ENCODE data around the gene MRPS10.

DNA sequence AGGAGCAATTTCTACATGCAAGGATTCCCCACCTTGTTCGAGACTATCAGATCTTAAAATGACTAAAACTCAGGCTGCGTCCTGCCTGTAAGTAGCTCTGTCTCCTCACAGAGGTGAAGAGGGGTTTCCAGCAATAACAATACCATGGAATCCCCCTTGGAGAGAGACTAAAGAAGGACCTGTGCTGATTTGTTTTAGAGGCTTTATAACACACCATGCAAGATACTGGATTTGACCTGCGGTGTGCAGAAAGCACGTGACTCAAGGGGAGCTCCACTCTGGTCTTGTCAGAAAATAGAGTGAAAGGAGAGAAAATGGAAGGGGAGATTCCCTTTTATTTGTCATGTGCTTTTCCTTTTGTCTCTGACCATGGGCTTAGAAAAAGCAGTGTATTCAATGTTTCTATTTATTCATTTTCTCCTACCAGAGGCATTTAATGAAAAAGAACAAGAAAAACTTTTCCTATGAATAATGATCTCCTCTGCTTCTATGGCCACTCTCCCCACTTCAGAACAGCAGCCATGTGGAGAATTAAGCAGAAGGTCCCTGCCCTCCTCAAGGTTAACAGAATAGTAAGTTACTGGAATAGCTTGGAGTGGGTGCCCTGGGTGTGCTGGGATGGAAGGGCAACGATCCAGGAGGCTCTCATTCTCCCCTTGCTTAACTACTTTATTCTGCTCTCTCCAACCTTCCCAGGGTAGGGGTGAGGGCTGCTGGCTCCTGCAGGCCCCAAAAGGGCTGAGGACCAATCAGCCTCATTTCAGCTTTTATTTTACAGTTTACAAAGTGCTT, 19.2 kb upstream of the MRPS10 start:
- TF ChIP-seq, protein P1, sequence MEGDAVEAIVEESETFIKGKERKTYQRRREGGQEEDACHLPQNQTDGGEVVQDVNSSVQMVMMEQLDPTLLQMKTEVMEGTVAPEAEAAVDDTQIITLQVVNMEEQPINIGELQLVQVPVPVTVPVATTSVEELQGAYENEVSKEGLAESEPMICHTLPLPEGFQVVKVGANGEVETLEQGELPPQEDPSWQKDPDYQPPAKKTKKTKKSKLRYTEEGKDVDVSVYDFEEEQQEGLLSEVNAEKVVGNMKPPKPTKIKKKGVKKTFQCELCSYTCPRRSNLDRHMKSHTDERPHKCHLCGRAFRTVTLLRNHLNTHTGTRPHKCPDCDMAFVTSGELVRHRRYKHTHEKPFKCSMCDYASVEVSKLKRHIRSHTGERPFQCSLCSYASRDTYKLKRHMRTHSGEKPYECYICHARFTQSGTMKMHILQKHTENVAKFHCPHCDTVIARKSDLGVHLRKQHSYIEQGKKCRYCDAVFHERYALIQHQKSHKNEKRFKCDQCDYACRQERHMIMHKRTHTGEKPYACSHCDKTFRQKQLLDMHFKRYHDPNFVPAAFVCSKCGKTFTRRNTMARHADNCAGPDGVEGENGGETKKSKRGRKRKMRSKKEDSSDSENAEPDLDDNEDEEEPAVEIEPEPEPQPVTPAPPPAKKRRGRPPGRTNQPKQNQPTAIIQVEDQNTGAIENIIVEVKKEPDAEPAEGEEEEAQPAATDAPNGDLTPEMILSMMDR (IDR thresholded peaks at IDR 0.05) = no peak
- no peak for TF ChIP-seq EP300 (IDR thresholded peaks at IDR 0.05)

All from stomach (tissue), 4 donors.